ENCODE data around the gene ASPSCR1. TPM values are rescaled to one million over a fixed set of nuclear protein-coding genes. Genes with fewer than 3 reads are reported as not detected.

Gene ASPSCR1
- total and polyA plus RNA-seq, 2 of the 8 experiments (the other 6 are each of a cell fraction or from before 2014, with no cell fraction given), result 33.3 to 43.7 TPM

DNA sequence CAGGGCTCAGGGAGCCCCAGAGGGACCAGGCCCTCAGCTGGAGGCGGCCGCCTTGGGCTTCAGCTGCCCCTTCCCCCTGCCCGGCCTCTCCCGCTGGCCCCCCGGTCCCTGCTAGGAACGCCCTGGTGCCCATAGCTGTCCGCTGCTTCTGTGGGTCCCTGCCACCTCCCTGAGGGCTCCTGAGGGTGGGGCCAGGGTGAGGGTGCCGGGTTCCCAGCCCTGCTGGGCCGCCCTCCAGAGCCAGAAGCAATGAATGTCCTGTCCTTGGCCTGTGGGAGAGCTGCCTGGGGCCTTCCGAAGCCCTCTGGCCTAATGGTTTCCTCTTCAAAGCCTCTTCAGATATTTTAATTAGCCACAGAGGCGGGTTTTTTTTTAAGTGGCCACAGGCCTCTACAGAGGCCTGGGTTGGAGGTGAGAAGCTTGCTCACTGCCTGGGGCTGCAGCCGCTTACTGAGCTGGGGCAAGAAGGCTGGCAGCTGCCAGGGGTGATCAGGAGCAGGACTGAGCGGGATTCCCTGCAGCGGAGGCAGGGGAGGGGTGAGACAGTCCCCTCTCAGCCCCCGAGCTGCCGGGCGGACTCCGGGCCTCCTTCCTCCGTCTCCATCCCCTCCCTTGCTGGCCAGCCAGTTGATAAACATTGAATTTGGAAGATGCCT lies 35.3 kb downstream of the ASPSCR1 start:
- no peak overlapping the region for H3K27ac ChIP-seq (ENCODE audit: low read depth, low read length)
- no peak for FAIRE-seq
- H2BK15ac ChIP-seq (ENCODE audit: low read length), result no peak overlapping the region

More for the DNA sequence above, 35.3 kb downstream of the ASPSCR1 start:
- H2BK120ac ChIP-seq (replicated peaks; ENCODE audit: low read depth, low read length), result no peak overlapping the region
- WGBS, 2 experiments (ENCODE audit: extremely low coverage in 1 of 2, insufficient coverage in 1 of 2, insufficient read length in 1 of 2, insufficient replicate concordance in 2 of 2, low coverage in 1 of 2, low lambda C conversion rate in 2 of 2, missing lambda C conversion rate in 1 of 2), result 94% methylated on average over 12 of the region's 19 CpGs; no CpG with 5 or more reads in 1 of the 2 experiments
- no peak overlapping the region for H4K8ac ChIP-seq (ENCODE audit: extremely low read depth, insufficient read depth, low read length)
- no peak overlapping the region for H2BK12ac ChIP-seq (ENCODE audit: low read depth, low read length)
- no peak overlapping the region for H3K4me2 ChIP-seq (ENCODE audit: insufficient read depth in 1 of 2, low read depth in 2 of 2, low read length in 2 of 2)
- no peak overlapping the region for H3K4me3 ChIP-seq (ENCODE audit: extremely low read depth in 1 of 4, insufficient read depth in 2 of 4, low read depth in 3 of 4, low read length in 4 of 4)
- peaks cover 3 to 7% of the 10 kb centered on the region in 2 experiments for H4K20me1 ChIP-seq (replicated peaks in 1 of 2; ENCODE audit: control insufficient read depth in 1 of 2, insufficient read depth in 2 of 2, low read length in 2 of 2)
- H3K36me3 ChIP-seq (ENCODE audit: control insufficient read depth in 2 of 4, insufficient read depth in 4 of 4, low read length in 3 of 4), result no peaks in the 10 kb centered on the region; a peak in 2 of 8 replicates
- H2BK5ac ChIP-seq (ENCODE audit: low read depth, low read length), result no peak overlapping the region
- no peak overlapping the region for H3K56ac ChIP-seq (replicated peaks; ENCODE audit: insufficient read length, low read depth, low read length)
- H4K5ac ChIP-seq (ENCODE audit: insufficient read length, low read depth, low read length), result no peak overlapping the region
- H3K14ac ChIP-seq (ENCODE audit: insufficient read length), result no peak overlapping the region
- TF ChIP-seq KDM1A (IDR thresholded peaks at IDR 0.05; ENCODE audit: borderline replicate concordance, low read length), result no peak
- TF ChIP-seq EGR1 (IDR thresholded peaks at IDR 0.05; ENCODE audit: borderline replicate concordance, low read depth, low read length), result no peak
- TF ChIP-seq CEBPB (IDR thresholded peaks at IDR 0.05; ENCODE audit: low read depth, low read length), result no peak
- H3K4ac ChIP-seq (replicated peaks; ENCODE audit: insufficient read length, low read depth, low read length), result no peak overlapping the region
- no peak overlapping the region for H3K18ac ChIP-seq (ENCODE audit: extremely low read depth, low read length)
- no peak overlapping the region for H2BK20ac ChIP-seq (ENCODE audit: low read length)
- H3K79me2 ChIP-seq (ENCODE audit: control insufficient read depth in 1 of 2, insufficient read depth in 2 of 2, low read length in 2 of 2), result no peaks in the 10 kb centered on the region
- H3K23me2 ChIP-seq (ENCODE audit: low read depth, low read length), result no peaks in the 10 kb centered on the region
- no peaks in the 10 kb centered on the region for H3K27me3 ChIP-seq (replicated peaks in 1 of 4; ENCODE audit: control insufficient read depth in 3 of 4, extremely low read depth in 1 of 4, insufficient read depth in 3 of 4, low read length in 3 of 4)
- no peak overlapping the region for H3K23ac ChIP-seq (ENCODE audit: insufficient read length)
- POLR2A ChIA-PET (ENCODE audit: partially characterized antibody), result interaction anchor here (0.8 to 1.7 kb wide), 5 partner anchors 8 to 308 kb away, joined by 3 to 4 read pairs (median 3); partner anchors contain the start of gene CENPX
- CTCF ChIA-PET (ENCODE audit: partially characterized antibody), result interaction anchor here (0.9 to 1.8 kb wide), 5 partner anchors 8 to 53 kb away, joined by 3 to 7 read pairs (median 5); no protein-coding TSS in a partner anchor
- H3K4me1 ChIP-seq (replicated peaks in 1 of 4; ENCODE audit: control insufficient read depth in 3 of 4, insufficient read depth in 4 of 4, low read length in 3 of 4), result peaks cover 0 to 1% (median 0%) of the 10 kb centered on the region in 4 experiments; a peak in 1 of 7 replicates
- H3K9me3 ChIP-seq (ENCODE audit: insufficient read depth in 2 of 2, low read depth in 1 of 2, low read length in 1 of 2), result no peaks in the 10 kb centered on the region
- H3K9ac ChIP-seq (replicated peaks in 1 of 4; ENCODE audit: extremely low read depth in 1 of 4, low read depth in 3 of 4, low read length in 3 of 4), result no peak overlapping the region
- H2AFZ ChIP-seq (ENCODE audit: low read length), result no peak overlapping the region
- no peak overlapping the region for H2AK5ac ChIP-seq (ENCODE audit: low read depth, low read length)
- no peak overlapping the region for H4K91ac ChIP-seq (replicated peaks; ENCODE audit: insufficient read length, low read length)
- DNase-seq (ENCODE audit: low read depth in 1 of 2, low spot score in 2 of 2), result no peak
- H3K79me1 ChIP-seq (ENCODE audit: low read depth, low read length), result no peaks in the 10 kb centered on the region; the same call in 1 of the 2 replicates
